ENCODE measurements around the gene PCNX2.

The PCNX2 gene

GRCh38 chr1:233094269-233094668, 201.3 kb downstream of the PCNX2 start:
- TF ChIP-seq, protein P1, sequence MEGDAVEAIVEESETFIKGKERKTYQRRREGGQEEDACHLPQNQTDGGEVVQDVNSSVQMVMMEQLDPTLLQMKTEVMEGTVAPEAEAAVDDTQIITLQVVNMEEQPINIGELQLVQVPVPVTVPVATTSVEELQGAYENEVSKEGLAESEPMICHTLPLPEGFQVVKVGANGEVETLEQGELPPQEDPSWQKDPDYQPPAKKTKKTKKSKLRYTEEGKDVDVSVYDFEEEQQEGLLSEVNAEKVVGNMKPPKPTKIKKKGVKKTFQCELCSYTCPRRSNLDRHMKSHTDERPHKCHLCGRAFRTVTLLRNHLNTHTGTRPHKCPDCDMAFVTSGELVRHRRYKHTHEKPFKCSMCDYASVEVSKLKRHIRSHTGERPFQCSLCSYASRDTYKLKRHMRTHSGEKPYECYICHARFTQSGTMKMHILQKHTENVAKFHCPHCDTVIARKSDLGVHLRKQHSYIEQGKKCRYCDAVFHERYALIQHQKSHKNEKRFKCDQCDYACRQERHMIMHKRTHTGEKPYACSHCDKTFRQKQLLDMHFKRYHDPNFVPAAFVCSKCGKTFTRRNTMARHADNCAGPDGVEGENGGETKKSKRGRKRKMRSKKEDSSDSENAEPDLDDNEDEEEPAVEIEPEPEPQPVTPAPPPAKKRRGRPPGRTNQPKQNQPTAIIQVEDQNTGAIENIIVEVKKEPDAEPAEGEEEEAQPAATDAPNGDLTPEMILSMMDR (conservative IDR thresholded peaks at IDR 0.05; ENCODE audit: low read length), result no peak
- TF ChIP-seq EZH2phosphoT487 (IDR thresholded peaks at IDR 0.05; ENCODE audit: borderline replicate concordance), result no peak
- peaks cover 9% of the 10 kb centered on the region for H3K4me1 ChIP-seq (ENCODE audit: insufficient read depth, low read length, poor library complexity, severe bottlenecking)
- no peaks in the 10 kb centered on the region for H4K20me1 ChIP-seq (ENCODE audit: insufficient read depth, low read length, poor library complexity, severe bottlenecking)
- no peak overlapping the region for H3K4me3 ChIP-seq (ENCODE audit: low read length, poor library complexity, severe bottlenecking)
- H3K27me3 ChIP-seq (ENCODE audit: insufficient read depth, low read length, poor library complexity, severe bottlenecking), result no peaks in the 10 kb centered on the region
- H3K9me2 ChIP-seq (replicated peaks; ENCODE audit: low read depth, low read length), result no peaks in the 10 kb centered on the region
- H3K36me3 ChIP-seq (ENCODE audit: insufficient read depth, low read length), result no peaks in the 10 kb centered on the region
- H3K9me3 ChIP-seq (ENCODE audit: insufficient read depth, low read depth, low read length), result no peaks in the 10 kb centered on the region
- no peaks in the 10 kb centered on the region for H3K79me2 ChIP-seq (ENCODE audit: insufficient read depth, low read length)
- H3K9ac ChIP-seq (ENCODE audit: low read depth, low read length, poor library complexity, severe bottlenecking), result no peak overlapping the region
- no peak overlapping the region for H2AFZ ChIP-seq (ENCODE audit: low read length)
- no peak overlapping the region for H3K4me2 ChIP-seq (ENCODE audit: low read depth, low read length, poor library complexity, severe bottlenecking)
- H3F3A ChIP-seq (ENCODE audit: low read depth), result no peaks in the 10 kb centered on the region

- no peak overlapping the region for H3K4me3 ChIP-seq (ENCODE audit: low read length, poor library complexity, severe bottlenecking)
- H3F3A ChIP-seq (ENCODE audit: low read depth), result no peaks in the 10 kb centered on the region
- TF ChIP-seq, protein P1 (conservative IDR thresholded peaks at IDR 0.05; ENCODE audit: low read length), result no peak
- TF ChIP-seq EZH2phosphoT487 (IDR thresholded peaks at IDR 0.05; ENCODE audit: borderline replicate concordance), result no peak
These were observed 204.6 kb downstream of the PCNX2 start for GRCh38 chr1:233090746-233091494.

DNA sequence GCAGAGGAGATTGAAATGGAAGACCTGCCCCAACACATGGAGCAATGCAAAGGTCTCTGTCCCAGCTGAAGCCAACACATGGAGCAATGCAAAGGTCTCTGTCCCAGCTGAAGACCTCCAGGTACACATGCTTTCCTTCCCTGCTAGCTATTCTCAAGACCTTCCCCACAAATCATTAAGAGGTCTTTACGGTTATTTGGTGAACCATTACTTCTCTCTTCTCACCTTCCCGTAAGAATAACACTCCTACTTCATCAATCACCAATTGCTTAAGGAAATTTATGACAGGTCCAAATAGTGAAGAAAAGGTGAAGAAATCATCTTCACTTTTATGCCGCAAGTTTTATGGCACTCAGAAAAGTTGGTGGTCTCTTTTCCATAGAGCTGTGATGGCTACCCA, 206.3 kb downstream of the PCNX2 start:
- H3K4me3 ChIP-seq (ENCODE audit: low read length, poor library complexity, severe bottlenecking), result no peak overlapping the region
- H3K9me3 ChIP-seq (ENCODE audit: insufficient read depth, low read depth, low read length), result no peaks in the 10 kb centered on the region
- H3K4me1 ChIP-seq (ENCODE audit: insufficient read depth, low read length, poor library complexity, severe bottlenecking), result peaks cover 9% of the 10 kb centered on the region
- no peak overlapping the region for H2AFZ ChIP-seq (ENCODE audit: low read length)
- H3F3A ChIP-seq (ENCODE audit: low read depth), result no peaks in the 10 kb centered on the region
- H3K27me3 ChIP-seq (ENCODE audit: insufficient read depth, low read length, poor library complexity, severe bottlenecking), result no peaks in the 10 kb centered on the region
- no peak overlapping the region for H3K4me2 ChIP-seq (ENCODE audit: low read depth, low read length, poor library complexity, severe bottlenecking)
- H3K79me2 ChIP-seq (ENCODE audit: insufficient read depth, low read length), result no peaks in the 10 kb centered on the region
- H4K20me1 ChIP-seq (ENCODE audit: insufficient read depth, low read length, poor library complexity, severe bottlenecking), result no peaks in the 10 kb centered on the region
- H3K9me2 ChIP-seq (replicated peaks; ENCODE audit: low read depth, low read length), result no peaks in the 10 kb centered on the region
- H3K36me3 ChIP-seq (ENCODE audit: insufficient read depth, low read length), result no peaks in the 10 kb centered on the region; the same call in 1 of the 2 replicates
- H3K9ac ChIP-seq (ENCODE audit: low read depth, low read length, poor library complexity, severe bottlenecking), result no peak overlapping the region
- TF ChIP-seq, protein P1 (conservative IDR thresholded peaks at IDR 0.05; ENCODE audit: low read length), result no peak
- no peak for TF ChIP-seq EZH2phosphoT487 (IDR thresholded peaks at IDR 0.05; ENCODE audit: borderline replicate concordance)

More at GRCh38 chr1:233090746-233091494, 204.6 kb downstream of the PCNX2 start:
- no peaks in the 10 kb centered on the region for H3K79me2 ChIP-seq (ENCODE audit: insufficient read depth, low read length)
- H4K20me1 ChIP-seq (ENCODE audit: insufficient read depth, low read length, poor library complexity, severe bottlenecking), result no peaks in the 10 kb centered on the region
- H3K9me2 ChIP-seq (replicated peaks; ENCODE audit: low read depth, low read length), result no peaks in the 10 kb centered on the region
- H3K4me2 ChIP-seq (ENCODE audit: low read depth, low read length, poor library complexity, severe bottlenecking), result no peak overlapping the region
- H3K4me1 ChIP-seq (ENCODE audit: insufficient read depth, low read length, poor library complexity, severe bottlenecking), result peaks cover 9% of the 10 kb centered on the region
- H3K9ac ChIP-seq (ENCODE audit: low read depth, low read length, poor library complexity, severe bottlenecking), result no peak overlapping the region
- H3K27me3 ChIP-seq (ENCODE audit: insufficient read depth, low read length, poor library complexity, severe bottlenecking), result no peaks in the 10 kb centered on the region
- H3K9me3 ChIP-seq (ENCODE audit: insufficient read depth, low read depth, low read length), result no peaks in the 10 kb centered on the region
- no peaks in the 10 kb centered on the region; the same call in 1 of the 2 replicates for H3K36me3 ChIP-seq (ENCODE audit: insufficient read depth, low read length)
- H2AFZ ChIP-seq (ENCODE audit: low read length), result no peak overlapping the region

All from Loucy (cell line).